Activated naive CD8-positive, alpha-beta T cell treated with anti-CD3 and anti-CD28 coated beads, Interleukin-2, amount 10 ng/mL, durations not matched to agents 7 days and 5 days (primary cell): Measurements from ENCODE around the gene RPTOR. TPM values are rescaled to one million over a fixed set of nuclear protein-coding genes. Genes with fewer than 3 reads are reported as not detected.
A peak's percentile ranks its signal among the peaks of the same experiment; 100 is the strongest.

Source experiments
- ATAC-seq: fragments of 150-1000 bp; cut with Tn5 transposase; one replicate; pipeline ENCODE4 v1.10.0; 2021; ENCODE audit warnings: low read depth, moderate library complexity
- POLR2A ChIA-PET: fragments of 350-600 bp; sonication (Branson Sonifier 250); formaldehyde crosslinking; loops from one replicate; lab custom pipeline; 2021; ENCODE audit warnings: antibody characterized with exemption; lab: Charles Lee
- DNase-seq: peaks from one replicate; pipeline ENCODE4 v3.0.0; 2021
- H3K27ac Mint-ChIP-seq: one replicate; pipeline ENCODE4 v1.8.0; 2022; ENCODE audit warnings: mild to moderate bottlenecking, mixed read lengths
- H3K27me3 Mint-ChIP-seq: one replicate; pipeline ENCODE4 v1.8.0; 2022; ENCODE audit warnings: mild to moderate bottlenecking, moderate library complexity, mixed read lengths
- H3K36me3 Mint-ChIP-seq: one replicate; pipeline ENCODE4 v1.8.0; 2021; ENCODE audit warnings: mild to moderate bottlenecking, mixed read lengths
- H3K4me1 Mint-ChIP-seq: one replicate; pipeline ENCODE4 v1.8.0; 2021; ENCODE audit warnings: mixed read lengths
- H3K4me3 Mint-ChIP-seq: one replicate; pipeline ENCODE4 v1.8.0; 2022; ENCODE audit warnings: mild to moderate bottlenecking, moderate library complexity, mixed read lengths
- H3K9me3 Mint-ChIP-seq: one replicate; pipeline ENCODE4 v1.8.0; 2021; ENCODE audit warnings: mixed read lengths
- total RNA-seq, 2 experiments: library from RNA; stranded (reverse); gene quantifications; one replicate each; pipeline ENCODE4 v1.2.3, GENCODE V29; 2021

The RPTOR gene
- total RNA-seq, 2 experiments from 2014 or later = 43.2 to 43.8 TPM

DNA sequence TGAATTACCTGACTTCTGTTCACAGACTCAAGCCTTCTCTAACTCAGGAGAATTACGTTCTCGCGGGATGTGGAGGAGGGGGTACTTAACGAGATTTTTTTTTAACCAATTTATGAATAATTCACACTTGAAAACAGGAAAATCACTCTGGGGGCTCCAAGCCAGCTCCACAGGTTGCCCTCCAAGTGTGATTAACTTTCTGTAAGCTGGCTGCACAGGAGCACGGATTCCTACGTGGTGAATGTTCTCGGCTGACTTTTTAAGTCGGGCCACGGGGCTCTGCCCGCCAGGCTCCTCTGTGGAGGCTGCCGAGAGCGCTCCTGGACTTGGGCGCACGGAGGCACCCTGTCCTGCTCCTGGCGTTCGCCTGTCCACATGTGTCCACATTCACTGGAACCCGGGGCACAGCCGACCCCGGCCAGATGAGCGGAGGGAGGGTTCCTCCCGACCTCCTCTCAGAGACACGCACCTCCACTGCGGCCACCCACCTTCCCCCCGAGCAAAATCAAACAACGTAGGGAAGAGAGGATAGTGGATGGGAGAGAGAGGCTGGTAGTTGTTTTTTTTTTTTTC, 299.9 kb downstream of the RPTOR start:
- no peak overlapping the region for H3K27ac Mint-ChIP-seq
- POLR2A ChIA-PET = interaction anchor here (0.8 to 2.3 kb wide), 3 partner anchors 12 to 53 kb away, joined by 3 to 5 read pairs (median 5); no protein-coding TSS in a partner anchor
- no peaks in the 10 kb centered on the region for H3K27me3 Mint-ChIP-seq
- ATAC-seq = no peak
- peaks cover 37% of the 10 kb centered on the region for H3K4me1 Mint-ChIP-seq
- H3K9me3 Mint-ChIP-seq = no peaks in the 10 kb centered on the region
- no peak overlapping the region for H3K4me3 Mint-ChIP-seq
- peak; percentile 25 for DNase-seq
- peaks cover 18% of the 10 kb centered on the region for H3K36me3 Mint-ChIP-seq

DNA sequence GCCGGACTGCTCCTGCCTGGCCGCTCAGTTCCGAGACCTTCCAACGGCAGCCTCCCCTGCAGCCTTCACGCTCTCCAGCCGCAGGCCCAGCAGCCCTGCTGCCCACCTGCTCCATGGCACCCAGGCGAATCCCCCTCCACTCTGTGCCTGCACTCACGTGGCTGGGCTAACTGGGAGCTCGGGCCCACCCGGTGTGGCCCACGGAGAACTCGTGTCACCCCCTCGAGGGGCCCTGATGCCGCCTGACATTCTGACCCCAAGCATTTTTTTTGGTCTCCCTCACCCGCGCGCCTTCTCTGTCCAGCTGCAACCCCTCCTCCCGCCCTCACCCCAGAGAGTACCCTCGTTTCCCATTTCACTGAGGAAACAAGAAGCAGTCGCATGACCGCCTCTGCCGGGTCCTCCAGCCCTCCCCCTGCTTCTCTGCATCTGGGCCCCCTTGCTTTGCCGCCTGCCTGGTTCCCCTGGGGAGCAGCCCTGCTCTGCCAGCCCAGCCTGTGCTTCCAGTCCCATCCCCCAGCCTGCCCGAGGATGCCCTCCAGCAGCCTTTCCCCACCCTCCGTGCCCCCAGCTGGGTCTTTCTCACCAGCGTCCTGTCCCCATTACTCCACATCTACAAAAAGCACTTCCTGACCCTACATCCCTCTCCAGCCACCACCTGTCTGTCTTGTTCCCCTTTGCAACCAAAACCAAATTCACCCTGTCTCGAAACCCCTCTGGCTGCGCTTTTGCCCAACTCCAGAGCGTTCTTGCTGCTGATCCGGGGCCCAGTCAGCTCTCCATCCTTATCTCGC, 300.6 kb downstream of the RPTOR start:
- no peak for ATAC-seq
- Mint-ChIP-seq H3K4me3 (peak overlapping the region; percentile 10), H3K4me1 (peaks cover 38% of the 10 kb centered on the region)

DNA sequence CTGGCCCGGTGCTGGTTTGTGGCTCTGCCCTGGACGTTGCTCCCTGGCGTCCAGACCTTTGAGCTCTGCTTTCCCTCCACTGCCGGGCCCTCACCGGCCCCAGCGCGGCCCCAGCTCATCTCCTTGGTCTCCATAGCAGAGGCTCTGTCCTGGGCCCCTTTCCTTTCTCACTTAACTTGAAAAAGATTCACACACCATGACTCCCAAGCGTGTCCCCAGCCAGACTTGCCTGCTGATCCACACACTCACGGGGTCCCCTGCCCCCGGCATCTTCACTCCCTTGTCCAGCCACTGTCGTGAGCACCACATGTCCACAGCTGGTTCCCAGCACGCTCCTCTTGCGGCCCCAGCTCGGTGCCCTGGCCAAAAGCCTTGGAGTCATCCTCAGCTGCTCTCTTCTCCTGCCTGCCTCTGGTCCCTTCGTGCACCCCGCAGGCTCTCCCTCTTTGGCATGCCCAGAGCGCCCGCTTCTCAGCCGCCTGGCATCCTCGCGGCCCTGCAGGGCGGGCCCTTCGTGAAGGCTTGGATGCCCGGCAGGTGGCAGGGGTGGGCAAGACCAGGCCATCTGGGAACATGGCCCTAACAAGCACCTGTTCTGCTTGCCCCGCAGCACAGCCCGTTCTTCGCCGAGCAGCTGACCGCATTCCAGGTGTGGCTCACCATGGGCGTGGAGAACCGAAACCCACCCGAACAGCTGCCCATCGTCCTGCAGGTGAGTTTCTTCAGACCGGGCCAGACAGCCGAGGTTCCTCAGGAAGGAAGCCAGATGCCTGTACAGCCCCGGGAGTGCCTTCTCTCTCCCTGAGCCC, 301.4 kb downstream of the RPTOR start:
- Mint-ChIP-seq H3K9me3 (no peaks in the 10 kb centered on the region), H3K27ac (peak overlapping the region; percentile 87), H3K27me3 (no peaks in the 10 kb centered on the region), H3K4me1 (peaks cover 42% of the 10 kb centered on the region), H3K36me3 (peaks cover 26% of the 10 kb centered on the region), H3K4me3 (peak overlapping the region; percentile 10)
- DNase-seq (peak; percentile 29), ATAC-seq (no peak)
- POLR2A ChIA-PET = interaction anchor here (0.8 to 2.8 kb wide), 6 partner anchors 11 to 391 kb away, joined by 3 to 46 read pairs (median 12); no protein-coding TSS in a partner anchor

More for the DNA sequence above, 300.6 kb downstream of the RPTOR start:
- POLR2A ChIA-PET = interaction anchor here (0.8 to 1.5 kb wide), 3 partner anchors 13 to 54 kb away, joined by 3 to 5 read pairs (median 4); no protein-coding TSS in a partner anchor
- Mint-ChIP-seq H3K27ac (peak overlapping the region; percentile 87), H3K9me3 (no peaks in the 10 kb centered on the region), H3K27me3 (no peaks in the 10 kb centered on the region), H3K36me3 (peaks cover 21% of the 10 kb centered on the region)
- peak; percentile 27 for DNase-seq

DNA sequence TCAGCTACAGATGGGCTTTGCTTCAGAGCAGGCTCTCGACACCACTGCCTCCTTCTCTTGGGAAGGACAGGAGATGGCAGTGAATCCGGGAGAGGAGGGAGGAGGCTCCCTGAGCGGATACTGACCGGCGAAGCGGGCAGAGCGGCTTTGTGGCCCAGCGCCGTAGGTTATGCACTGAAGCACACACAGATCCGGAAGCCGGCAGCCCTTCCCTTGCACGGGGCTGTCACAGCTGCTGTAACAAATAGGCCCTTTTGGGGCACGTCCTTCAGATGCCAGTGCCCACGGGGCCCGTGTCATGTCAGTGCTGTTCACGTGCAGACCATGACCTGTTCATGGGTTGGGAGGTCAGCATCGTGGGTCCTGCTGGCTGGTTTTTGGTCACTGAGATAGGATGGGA, 302.3 kb downstream of the RPTOR start:
- peak overlapping the region; percentile 87 for H3K27ac Mint-ChIP-seq
- POLR2A ChIA-PET = interaction anchor here (0.7 to 2.8 kb wide), 19 partner anchors 8 to 392 kb away, joined by 3 to 46 read pairs (median 5); no protein-coding TSS in a partner anchor
- no peaks in the 10 kb centered on the region for H3K9me3 Mint-ChIP-seq
- H3K36me3 Mint-ChIP-seq = peaks cover 29% of the 10 kb centered on the region
- peak overlapping the region; percentile 68 for H3K4me3 Mint-ChIP-seq
- no peaks in the 10 kb centered on the region for H3K27me3 Mint-ChIP-seq
- ATAC-seq = no peak
- H3K4me1 Mint-ChIP-seq = peaks cover 46% of the 10 kb centered on the region
- peak; percentile 48 for DNase-seq

DNA sequence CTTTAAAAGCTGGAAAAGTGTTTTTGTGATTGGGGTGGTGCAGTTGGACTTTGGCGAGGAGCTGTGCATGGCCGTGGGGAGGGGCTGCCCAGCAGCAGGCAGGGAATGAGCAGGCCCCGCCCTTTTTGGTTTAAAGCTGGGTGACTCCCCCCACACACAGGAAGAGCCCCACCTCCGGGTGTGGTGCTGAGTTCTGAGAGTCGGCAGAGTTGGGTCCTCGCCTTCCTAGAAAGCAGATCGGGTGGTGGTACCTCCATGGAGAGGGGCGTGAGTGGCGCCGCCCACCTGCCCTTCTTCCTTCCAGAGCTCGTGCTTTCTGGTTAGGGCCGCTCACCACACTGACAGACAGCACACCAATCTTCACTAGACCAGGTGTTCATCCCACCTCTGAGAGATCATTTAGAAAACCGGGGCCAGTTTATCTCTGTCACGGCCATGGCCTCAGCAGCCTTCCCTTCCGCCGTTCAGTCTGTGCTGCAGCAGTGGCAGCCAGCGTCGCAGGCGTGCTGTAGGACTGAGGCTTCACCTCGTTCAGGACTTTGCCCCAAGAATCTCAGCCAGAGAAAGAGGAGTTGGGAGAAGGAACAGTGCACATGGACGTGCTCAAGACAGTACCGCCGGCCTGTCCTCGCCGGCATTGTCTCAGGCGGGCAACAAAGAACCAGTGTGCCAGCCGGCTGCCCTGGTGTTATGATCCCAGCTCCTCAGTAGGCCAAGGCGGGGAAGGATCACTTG, 303.0 kb downstream of the RPTOR start:
- Mint-ChIP-seq H3K4me1 (peaks cover 50% of the 10 kb centered on the region), H3K27me3 (no peaks in the 10 kb centered on the region), H3K27ac (peak overlapping the region; percentile 87), H3K36me3 (peaks cover 33% of the 10 kb centered on the region), H3K9me3 (no peaks in the 10 kb centered on the region), H3K4me3 (peak overlapping the region; percentile 68)
- DNase-seq = peak; percentile 80
- peak; percentile 96 for ATAC-seq
- POLR2A ChIA-PET = interaction anchor here (0.7 to 2.8 kb wide), 20 partner anchors 9 to 117 kb away, joined by 3 to 46 read pairs (median 4); no protein-coding TSS in a partner anchor

DNA sequence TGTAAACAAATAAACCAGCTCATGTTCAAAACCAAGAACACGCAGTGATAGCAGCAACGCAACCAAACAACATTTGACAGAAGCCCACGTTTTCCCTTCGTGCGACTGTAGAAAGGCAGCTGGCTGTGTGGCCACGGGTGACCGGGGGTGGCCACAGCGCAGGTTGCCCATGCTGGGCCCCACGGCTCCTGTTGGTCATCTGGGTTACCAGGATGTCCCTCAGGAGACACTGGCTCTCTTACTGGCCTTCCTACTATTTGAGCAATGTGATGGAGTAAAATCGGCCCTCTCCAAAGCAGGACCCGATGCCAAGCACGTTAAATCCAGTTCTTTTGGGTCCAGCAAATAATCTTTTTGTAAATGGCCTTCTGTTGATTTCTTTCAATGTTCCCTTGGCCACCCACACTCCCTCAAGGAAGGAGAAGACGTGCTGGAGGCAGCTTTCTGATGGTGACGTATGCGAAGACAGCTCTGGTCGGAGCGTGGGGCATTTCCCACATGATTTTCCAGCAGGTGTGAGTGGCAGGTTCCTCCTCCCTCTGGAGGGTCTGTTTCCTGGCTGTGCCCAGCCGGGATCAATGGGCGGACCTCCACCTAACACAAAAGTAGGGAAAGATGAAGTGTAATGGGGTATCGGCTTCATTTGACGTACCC, 303.9 kb downstream of the RPTOR start:
- H3K9me3 Mint-ChIP-seq = no peaks in the 10 kb centered on the region
- POLR2A ChIA-PET = interaction anchor here (1.2 to 2.8 kb wide), 9 partner anchors 9 to 67 kb away, joined by 3 to 46 read pairs (median 9); no protein-coding TSS in a partner anchor
- DNase-seq (peak; percentile 28), ATAC-seq (no peak)
- peak overlapping the region; percentile 68 for H3K4me3 Mint-ChIP-seq
- H3K27me3 Mint-ChIP-seq = no peaks in the 10 kb centered on the region
- peaks cover 48% of the 10 kb centered on the region for H3K4me1 Mint-ChIP-seq
- H3K27ac Mint-ChIP-seq = peak overlapping the region; percentile 87
- H3K36me3 Mint-ChIP-seq = peaks cover 39% of the 10 kb centered on the region

DNA sequence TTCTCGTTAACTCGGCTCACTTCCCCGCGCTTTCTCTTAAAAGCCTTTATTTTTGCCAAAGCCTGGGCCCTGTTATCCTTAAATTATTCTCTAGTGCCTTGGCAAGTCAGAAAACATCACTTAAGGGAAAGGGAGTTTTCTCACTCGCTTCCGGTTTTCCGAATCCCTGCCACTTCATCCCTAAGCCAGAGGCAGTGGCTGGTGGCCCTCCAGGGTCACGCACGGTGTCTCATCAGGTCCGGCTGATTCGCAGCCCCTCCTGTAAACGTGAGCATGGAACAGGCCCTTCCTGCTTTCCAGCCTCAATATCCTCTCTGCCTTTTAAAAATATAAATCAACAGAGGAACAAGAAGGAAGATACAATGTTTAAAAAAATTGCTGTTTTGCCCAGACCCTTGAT, 304.5 kb downstream of the RPTOR start:
- peaks cover 48% of the 10 kb centered on the region for H3K4me1 Mint-ChIP-seq
- H3K4me3 Mint-ChIP-seq = no peak overlapping the region
- ATAC-seq = no peak
- no peaks in the 10 kb centered on the region for H3K9me3 Mint-ChIP-seq
- peaks cover 39% of the 10 kb centered on the region for H3K36me3 Mint-ChIP-seq
- no peak for DNase-seq
- POLR2A ChIA-PET = interaction anchor here (2.8 kb wide), 1 partner anchor 16 kb away, joined by 31 read pairs; no protein-coding TSS in a partner anchor
- H3K27me3 Mint-ChIP-seq = no peaks in the 10 kb centered on the region
- H3K27ac Mint-ChIP-seq = peak overlapping the region; percentile 87

DNA sequence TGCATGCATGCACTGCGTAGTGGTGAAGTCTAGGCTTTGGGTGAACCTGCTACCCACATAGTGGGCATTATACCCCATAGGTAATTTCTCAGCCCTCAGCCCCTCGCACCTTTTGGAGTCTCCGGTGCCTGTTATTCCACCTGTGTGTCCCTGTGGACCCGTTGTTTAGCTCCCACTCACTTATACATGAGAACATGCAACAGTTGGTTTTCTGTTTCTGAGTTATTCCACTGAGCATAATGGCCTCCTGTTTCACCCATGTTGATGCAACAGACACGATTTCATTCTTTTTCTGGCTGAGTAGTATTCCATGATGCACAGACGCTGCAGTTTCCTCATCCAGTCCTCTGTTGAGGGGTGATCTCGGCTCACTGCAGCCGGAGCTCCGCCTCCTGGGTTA, 305.5 kb downstream of the RPTOR start:
- Mint-ChIP-seq H3K9me3 (no peaks in the 10 kb centered on the region), H3K4me3 (no peak overlapping the region), H3K27ac (peak overlapping the region; percentile 65), H3K36me3 (peaks cover 39% of the 10 kb centered on the region), H3K27me3 (no peaks in the 10 kb centered on the region), H3K4me1 (peaks cover 53% of the 10 kb centered on the region)
- DNase-seq = no peak
- POLR2A ChIA-PET = no interaction called here
- ATAC-seq = no peak

DNA sequence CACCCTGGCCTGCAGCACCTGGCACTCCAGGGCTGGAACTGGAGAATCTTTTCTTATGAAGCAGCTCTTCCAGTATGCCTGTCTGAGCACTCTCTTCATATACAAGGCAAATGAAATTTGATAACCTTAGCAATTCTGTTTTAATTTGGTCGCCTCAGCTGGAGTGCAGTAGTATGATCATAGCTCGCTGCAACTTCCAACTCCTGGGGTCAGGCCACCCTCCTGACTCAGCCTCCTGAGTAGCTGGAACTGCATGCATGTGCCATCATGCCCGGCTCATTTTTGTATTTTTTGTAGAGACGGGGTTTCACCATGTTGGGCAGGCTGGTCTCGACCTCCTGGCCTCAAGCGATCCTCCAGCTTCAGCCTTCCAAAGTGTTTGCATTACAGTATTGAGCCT, 306.2 kb downstream of the RPTOR start:
- H3K27ac Mint-ChIP-seq = peak overlapping the region; percentile 65
- peaks cover 37% of the 10 kb centered on the region for H3K36me3 Mint-ChIP-seq
- DNase-seq (no peak), ATAC-seq (no peak)
- no peak overlapping the region for H3K4me3 Mint-ChIP-seq
- POLR2A ChIA-PET = no interaction called here
- peaks cover 55% of the 10 kb centered on the region for H3K4me1 Mint-ChIP-seq
- no peaks in the 10 kb centered on the region for H3K27me3 Mint-ChIP-seq
- no peaks in the 10 kb centered on the region for H3K9me3 Mint-ChIP-seq

DNA sequence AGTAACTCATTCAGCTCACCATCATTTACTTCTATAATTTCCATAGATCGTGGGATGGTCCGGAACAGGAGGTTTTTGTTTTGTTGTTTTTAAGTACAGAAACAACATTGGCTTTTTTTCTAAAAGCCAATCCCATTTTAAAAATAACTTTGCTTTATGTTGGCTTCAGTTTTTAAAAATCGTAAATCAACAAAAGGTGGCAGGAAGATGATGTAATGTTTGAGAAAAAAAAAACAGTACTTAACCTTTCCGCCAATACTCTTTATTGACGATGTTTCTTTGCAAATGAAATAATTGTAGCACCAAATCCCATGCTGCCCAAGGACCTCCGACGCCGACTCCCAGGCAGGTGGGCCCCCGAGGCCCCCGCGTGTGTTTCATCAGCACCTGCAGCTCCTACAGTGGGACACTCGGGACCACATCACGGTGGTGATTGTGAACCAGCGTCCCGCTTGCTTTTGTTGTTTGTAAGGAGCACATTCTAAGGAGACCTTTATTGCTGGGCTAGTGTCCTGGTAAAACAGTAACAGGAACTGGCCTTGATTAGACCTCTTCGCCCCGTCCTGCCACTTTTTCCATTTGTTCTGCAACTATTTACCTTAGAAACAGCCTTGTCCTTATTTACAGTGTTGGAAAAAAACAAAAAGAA, 306.8 kb downstream of the RPTOR start:
- POLR2A ChIA-PET = no interaction called here
- peaks cover 56% of the 10 kb centered on the region for H3K4me1 Mint-ChIP-seq
- H3K9me3 Mint-ChIP-seq = no peaks in the 10 kb centered on the region
- H3K27me3 Mint-ChIP-seq = no peaks in the 10 kb centered on the region
- ATAC-seq (no peak), DNase-seq (no peak)
- peaks cover 39% of the 10 kb centered on the region for H3K36me3 Mint-ChIP-seq
- no peak overlapping the region for H3K4me3 Mint-ChIP-seq
- H3K27ac Mint-ChIP-seq = peak overlapping the region; percentile 43

DNA sequence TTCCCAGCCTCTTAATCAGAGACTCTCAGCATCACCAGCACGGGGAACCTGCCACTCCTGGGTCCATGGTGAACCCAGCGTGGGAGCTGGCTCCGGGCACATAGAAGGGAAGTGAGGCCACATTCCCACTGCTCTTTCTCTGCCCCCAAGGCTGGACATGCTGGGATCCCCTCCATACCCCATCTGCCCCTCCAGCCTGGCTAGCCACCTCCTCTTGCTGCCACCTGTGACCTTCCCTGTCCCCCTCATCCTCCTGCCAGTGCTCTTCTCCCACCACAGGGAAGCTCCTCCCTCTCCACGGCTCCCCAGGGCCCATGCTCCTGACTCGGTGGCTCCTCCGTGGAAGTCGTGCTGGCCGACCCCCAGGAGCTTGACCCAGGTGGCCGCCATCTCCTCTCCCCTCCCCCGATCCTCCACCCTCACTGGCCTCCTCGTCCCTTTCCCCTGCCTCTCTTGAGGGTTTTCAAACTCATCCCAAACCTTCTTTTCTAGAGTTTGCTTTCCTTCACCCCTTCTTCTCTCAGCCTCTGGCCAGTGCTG, 307.9 kb downstream of the RPTOR start:
- DNase-seq (no peak), ATAC-seq (no peak)
- Mint-ChIP-seq H3K4me3 (no peak overlapping the region), H3K9me3 (no peaks in the 10 kb centered on the region), H3K27ac (peak overlapping the region; percentile 45), H3K36me3 (peaks cover 36% of the 10 kb centered on the region), H3K4me1 (peaks cover 55% of the 10 kb centered on the region), H3K27me3 (no peaks in the 10 kb centered on the region)
- POLR2A ChIA-PET = interaction anchor here (1.1 kb wide), 1 partner anchor 436 kb away, joined by 4 read pairs; no protein-coding TSS in a partner anchor
